RKO (cell line): ENCODE measurements around the gene TTC3.
"Not testable (repeated sequence)": the region's sequence is repeated elsewhere in the genome, so short reads cannot be mapped to it uniquely, and the experiment has no call there.

Experiments used
- DNase-seq: peaks from one replicate; pipeline ENCODE4 v3.0.0-alpha.2; 2016; ENCODE audit warnings: low spot score

The TTC3 gene

DNA sequence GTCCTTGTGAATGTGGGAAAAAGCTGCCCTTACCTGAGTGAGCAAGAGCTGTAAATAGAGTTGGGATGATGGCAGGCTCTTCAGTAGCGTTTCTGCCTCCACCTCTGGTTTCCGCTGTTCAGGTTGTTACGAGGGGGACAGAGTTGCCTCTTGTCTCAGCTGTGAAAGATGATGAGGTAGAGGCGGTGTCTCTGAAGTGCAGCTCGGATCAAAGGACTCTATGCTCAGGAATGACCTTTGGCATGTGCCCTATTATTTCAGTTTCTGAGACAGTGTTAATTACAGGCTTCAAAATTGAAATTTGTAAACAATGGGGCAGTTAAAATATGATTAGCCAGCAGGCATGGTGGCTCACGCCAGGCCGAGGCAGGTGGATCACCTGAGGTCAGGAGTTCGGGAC is 123.8 kb downstream of the TTC3 start:
- DNase-seq, result no peak

DNA sequence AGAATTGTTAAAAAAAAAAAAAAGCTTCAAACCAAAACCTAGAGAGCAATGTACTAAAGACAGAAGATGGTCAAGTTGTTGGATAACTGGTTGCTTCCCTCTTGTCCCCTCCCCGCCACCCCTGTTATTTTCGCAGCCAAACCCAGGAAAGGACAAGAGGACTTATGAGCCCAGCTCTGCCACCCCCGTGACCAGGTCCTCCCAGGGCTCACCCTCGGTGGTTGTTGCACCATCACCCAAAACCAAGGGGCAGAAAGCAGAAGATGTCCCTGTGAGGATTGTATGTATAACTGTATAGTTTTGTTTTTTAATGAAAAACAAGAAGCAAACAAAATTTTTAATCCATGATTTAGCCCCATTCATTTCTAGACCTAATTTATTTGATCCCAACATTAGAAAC is 124.7 kb downstream of the TTC3 start:
- DNase-seq, result no peak

DNA sequence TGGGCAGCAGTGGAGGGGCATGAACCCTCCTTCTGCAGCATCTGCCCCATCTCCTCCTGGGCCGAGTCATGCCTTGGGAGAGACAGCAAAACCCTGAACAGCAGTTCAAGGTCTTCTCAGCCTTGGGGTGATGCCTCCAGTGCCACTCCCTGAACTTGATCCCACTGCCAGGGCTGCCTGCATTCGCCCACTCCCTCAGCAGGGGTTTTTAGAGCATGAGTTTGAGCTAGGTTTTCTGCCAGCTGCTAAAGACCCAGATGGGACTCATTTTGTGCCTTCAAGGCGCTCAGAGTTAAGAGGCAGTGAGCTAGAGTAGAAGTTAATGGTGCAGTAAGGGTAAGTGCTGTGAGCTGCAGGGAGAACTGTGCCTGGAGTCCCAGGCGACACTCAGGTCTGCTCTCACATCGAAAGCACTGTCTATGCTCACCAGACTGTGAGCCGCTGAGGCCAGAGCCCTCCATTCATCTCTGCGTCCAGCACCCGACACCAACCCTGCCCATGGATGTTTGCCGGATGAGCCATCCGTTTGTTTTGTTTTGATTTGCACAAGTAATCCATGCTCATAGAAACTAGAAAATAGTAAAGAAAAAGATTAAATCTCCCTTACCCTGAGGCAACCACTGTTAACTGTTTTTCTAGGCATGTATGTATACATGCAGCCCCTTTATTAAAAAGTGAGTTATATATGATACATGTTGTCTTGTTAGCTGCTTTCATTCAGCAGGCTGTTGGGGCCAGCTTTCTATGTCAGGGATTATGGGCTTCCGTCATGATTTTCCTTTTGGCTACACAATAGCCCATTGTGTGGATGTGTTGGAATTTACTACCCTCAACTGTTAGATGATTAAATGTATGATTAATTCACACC is 126.2 kb downstream of the TTC3 start:
- no peak for DNase-seq

DNA sequence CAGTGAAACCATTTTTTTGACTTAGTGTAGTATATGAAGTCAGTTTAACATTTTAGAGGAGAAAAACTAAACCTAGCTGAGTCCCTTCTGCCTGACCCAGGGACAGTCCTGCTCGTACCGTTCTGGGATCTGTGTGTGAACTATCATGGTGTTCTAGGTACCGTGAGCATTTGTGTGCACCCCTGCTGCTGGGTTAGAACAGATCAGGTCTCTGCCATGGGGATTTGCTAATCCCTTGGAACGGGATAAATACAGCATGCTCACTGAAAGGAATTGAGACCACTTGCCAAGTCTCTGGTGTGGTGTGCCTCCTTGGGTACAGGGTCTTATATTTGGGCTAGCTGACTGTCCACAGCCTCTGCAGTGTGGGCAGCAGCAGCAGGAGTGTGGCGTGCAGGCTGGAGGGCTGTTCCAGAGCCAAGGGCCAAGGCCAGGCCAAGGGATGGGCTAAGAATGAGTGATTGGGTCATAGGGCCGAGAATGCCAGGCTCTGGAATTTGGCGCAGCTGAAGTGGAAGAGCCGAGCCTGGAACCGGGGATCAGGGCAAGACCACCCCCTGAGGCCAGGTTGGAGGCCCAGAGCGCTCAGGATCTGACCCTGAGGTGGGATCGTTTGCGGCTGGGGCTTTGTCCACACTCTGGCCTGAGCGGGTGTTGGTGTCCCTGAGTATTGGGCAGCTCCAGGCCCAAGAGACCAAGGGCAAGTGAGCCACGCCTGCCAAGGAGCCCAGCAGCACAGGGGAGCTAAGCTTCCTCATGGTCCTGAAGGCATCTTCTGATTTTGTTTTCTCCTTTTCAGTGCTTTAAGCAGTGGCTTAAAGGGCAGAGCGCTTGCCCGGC is 127.8 kb downstream of the TTC3 start:
- DNase-seq, result no peak

DNA sequence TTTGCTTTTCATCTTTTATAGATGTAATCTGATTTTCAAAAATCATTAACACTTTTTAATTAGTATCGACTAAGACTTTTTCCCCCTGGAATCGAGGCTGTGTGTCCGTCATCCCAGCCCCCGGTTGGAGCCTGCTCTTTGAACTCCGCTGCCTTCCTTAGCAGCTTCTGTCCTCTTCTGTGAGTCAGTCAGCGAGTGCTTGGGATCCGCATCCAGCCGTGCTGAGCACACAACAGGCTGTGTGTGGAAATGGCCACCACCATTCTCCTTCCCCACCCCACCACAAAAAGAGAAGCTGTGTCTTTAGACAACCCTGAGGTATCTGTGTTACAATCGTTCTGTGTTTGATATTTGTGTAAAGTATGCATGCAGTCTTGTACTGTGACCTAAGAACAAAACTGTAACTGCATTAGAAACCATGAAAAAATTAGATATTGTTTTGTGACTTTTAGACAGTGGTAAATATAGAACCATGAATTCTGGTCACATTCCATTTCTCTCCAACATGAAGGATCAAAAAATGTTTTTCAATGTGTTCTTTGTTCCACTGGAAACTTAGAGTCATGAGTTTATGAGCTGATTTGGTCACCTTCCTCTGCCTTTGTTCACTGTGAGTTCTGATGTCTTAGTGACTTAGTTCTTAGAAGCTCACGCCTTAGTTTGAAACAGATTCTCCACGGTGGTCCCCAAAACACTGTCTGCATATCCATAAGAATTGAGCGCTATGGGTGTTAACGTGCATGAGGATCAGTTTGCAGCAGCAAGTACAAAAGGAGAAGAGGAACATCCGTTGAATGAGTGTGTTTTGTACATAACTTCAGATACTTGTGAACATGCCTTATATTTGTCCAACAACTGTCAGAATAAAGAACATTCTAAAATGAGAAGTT is 129.4 kb downstream of the TTC3 start:
- DNase-seq, result no peak

DNA sequence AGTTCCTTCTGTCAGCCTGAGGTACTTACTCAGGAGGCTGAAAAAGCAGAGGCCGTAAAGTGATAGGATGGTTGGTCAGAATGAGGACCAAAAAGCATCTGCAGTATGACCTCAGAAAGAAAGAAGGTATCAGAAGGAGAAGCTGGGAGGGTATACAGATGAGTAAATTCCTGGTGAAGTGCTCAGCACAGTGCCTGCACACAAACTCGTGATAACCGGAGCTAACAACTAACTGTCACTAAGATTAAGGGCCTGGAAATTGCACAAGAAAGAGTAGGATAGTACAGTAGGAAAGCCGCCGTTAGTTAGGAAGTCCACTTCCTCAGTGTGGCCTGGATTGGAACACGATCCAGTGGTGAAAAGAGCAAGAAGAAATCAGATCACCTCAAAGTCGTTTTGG is 131.5 kb downstream of the TTC3 start:
- no peak for DNase-seq

DNA sequence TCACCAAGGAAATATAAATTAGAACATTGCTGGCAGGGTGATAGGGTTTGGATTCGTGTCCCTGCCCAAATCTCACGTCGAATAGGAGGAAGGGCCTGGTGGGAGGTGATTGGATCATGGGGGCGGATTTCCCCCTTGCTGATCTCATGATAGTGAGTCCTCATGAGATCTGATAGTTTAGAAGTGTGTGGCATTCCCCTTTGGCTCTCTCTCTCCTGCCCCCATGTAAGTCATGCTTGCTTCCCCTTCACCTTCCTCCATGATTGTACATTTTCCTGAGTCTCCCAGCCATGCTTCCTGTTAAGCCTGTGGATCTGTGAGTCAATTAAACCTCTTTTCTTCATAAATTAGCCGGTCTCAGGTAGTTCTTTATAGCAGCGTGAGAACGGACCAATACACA is 133.4 kb downstream of the TTC3 start:
- DNase-seq, result no peak

DNA sequence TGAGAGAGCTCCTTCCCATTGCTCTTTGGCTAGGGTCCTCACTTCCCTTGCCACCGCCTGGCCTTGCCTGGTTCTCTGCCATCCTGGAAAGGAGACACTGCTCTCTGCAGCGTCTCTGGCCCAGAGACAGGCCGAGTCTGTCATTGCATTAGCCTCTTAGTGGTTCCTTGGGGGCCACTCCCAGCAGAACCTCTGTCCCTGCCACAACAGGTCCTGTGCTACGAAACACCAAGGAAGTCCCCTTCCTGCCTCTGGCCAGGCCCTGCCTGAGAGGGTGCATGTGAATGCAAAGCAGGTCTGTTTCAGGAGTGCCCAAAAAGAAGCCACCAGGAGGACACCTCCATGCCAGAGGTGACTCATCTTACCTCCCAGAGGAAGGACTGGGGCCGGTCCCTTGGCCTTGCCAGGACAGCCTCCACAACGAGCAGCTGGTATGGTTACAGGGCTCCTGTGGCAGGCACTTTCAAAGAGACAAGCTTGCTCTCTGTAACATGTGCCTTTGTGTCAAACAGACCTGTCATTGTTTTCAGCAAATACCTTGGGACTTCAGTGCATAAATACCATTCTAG is 134.5 kb downstream of the TTC3 start:
- DNase-seq, result no peak

DNA sequence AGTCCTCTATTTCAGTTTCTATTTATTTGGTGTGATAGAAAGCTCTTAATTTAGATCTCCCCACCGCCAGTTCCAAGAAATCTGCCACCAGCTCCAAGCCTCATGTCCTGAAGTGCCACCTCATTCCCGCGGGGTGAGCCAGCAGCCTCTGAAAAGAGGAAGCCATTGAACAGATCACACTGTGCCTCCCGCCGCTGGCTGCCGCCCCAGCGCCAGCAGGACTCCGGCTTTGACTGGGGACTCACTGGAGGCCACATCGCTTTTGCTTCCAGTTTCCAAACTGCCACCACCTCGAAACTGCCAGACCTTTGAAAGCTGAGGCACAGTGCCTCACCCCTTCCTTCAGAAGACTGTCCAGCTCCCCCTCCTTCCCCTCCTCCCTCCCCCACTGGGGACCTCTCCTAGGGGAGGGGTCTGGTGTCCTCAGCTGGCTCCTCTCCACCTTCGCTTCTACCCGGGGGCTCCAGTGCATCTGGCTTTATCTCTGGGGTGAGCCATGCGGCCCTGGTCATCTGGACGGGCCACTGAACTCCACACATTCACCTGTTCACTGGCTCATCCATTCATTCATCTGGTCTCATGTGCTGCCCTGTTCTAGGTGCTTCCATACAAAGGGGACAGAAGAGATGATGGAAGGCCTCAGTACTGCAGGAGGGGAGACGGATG is 135.1 kb downstream of the TTC3 start:
- no peak for DNase-seq

DNA sequence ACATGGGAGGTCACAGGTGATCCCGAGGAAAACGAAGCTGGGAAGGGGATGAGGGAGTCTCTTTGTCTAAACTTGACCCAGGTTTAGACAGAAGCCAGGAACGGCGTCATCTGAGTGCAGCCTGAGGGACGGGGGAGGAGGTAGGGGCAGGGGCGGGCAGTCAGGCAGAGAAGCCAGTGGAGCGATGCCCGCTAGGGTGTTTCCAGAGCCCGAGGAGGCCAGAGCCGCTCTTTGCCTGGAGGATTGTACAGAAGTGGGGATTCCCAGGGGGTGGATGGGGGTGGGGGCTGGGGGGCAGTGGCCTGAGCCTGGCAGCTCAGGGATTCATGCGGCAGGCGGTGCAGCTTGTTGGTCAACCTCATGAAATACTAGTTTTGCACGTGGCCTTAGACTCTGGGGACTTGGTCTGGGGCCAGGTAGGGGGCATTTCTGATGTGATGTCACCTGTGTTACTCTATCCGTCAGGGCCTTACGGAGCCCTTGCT is 135.7 kb downstream of the TTC3 start:
- DNase-seq, result no peak

DNA sequence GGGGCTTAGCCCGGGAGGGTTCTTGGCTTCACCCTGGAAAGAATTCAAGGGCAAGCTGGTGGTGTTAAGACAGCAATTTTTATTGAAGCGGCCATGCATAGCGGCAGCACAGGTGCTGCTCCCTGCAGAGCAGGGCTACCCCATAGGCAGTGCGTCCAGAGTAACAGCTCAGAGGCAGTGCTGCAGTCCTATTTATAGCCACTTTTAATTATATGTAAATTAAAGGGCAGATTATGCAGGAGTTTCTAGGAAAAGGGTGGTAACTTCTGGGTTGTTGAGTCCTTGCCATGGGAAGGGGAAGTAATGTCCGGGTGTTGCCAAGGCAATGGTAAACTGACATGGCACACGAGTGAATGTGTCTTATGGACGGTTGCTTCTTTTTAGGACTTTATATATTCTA is 137.1 kb downstream of the TTC3 start:
- DNase-seq, result no peak

DNA sequence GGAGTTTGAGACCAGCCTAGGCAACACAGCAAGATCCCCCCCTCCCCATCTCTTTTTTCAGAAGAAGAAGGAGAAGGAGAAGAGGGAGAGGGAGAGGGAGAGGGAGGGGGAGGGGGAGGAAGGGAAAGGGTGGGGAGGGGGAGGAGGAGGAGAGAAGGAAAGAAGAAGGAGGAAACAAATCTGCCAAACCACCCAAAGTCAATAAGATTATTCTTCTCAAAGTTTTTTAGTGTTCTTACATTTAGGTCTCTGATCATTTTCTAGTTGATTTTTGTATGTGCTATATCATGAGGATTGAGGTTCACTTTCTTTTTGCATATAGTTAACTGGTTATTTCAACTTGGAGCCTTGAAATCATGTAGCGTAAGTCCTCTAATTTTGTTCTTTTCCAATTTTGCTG is 137.7 kb downstream of the TTC3 start:
- DNase-seq, result no peak

DNA sequence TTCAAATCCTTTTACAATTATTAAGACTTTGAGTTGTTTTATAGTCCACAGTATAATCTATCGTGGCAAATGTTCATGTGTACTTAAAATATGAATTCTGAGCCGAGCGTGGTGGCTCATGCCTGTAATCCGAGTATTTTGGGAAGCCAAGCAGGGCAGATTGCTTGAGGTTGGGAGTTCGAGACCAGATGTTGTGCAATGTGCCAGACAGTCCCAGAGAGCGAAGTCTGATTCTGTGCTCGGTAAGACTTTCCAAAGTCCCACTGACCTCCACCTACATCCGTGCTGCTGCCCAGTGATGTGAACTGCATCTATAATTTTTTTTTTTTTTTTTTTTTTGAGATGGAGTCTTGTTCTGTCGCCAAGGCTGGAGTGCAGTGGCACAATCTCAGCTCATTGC is 141.9 kb downstream of the TTC3 start:
- DNase-seq, result no peak

DNA sequence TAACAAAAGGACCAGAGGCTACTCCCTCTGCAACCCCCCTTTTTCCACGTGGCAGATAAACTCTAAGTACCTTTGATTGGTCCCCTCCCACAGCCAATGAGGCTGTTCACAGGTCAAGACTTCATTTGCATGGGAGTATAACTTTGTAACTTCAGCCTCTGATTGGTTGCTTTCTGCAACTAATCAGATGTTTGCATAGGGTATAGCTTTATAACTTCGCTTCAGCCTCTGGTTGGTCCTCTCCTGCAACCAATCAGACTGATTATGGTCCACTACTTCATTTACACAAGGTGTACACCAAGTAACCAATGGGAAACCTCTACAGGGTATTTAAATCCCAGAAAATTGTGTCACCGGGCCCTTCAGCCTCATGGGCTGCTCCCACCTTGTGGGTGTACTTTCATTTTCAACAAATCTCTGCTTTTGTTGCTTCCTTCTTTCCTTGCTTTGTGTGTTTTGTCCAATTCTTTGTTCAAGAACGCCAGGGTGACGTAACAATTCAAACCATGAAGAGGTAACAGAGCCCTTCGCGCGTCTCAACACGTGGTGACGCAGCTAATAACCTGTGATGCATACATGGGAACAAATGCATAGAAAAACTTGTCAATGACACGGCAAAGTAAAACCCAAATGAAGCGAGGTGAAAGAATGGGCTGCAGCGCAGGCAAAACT is 146.8 kb downstream of the TTC3 start:
- no peak for DNase-seq

DNA sequence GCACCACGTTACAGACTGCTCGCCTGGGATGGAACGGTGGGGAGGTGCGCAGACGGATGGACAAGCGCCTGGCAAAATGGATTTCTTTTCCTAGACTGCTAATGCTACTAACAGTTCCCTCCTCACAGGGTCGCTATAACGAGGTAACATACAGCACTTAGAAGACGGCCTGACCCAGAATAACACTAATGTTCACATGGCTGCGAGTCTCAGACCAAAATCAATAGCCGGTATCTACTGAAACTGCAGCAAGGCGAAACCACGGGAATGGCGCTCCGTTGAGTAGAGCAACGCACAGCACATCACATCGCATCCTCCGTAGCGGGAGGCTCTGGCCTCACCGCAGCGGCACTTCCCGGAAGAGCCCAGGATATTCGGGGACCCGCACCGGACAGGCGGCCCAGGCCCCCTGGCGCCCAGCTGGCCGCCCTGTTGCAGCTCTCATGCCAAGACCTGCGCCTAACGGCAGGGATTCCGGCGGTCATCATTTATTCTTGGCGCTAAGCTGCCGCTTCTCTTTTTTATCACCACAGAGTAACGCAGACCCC is 147.5 kb downstream of the TTC3 start:
- DNase-seq, result no peak

DNA sequence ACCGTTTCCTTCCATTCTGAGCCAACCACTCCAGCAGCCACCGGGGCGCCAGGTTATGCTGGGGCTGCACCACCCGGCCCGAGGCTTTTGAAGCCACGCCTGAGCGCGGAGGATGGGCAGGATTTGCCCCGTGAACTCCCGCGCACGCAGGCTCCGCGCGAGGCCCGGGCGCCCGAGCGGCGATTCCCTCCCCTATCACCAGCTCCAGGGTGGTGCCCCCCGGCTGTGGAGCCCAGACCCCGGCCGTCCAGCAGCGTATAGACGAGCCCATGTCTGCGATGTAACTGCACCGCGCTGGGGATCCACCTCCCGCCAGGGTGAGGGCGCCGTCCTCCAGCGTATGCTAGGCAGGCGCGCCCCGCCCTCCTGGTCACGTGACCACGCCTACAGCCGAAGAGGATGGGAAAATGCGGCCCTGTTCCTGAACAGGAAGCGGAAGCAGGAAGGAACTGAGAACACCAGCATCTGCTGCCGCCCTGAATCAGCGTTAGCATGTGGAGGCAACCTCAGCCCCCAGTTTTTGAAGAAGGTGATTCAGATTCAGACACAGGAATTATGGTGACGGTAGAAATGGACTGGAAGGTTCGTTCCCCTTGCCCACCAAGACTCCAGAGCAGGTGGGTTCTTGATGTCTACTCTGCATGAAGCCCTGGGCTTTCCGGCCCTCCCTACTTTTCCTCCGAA is 148.1 kb downstream of the TTC3 start:
- no peak for DNase-seq

DNA sequence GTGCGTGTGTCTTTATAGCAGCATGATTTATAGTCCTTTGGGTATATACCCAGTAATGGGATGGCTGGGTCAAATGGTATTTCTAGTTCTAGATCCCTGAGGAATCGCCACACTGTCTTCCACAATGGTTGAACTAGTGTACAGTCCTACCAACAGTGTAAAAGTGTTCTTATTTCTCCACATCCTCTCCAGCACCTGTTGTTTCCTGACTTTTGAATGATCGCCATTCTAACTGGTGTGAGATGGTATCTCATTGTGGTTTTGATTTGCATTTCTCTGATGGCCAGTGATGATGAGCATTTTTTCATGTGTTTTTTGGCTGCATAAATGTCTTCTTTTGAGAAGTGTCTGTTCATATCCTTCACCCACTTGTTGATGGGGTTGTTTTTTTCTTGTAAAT is 149.2 kb downstream of the TTC3 start:
- DNase-seq, result not testable (repeated sequence)

DNA sequence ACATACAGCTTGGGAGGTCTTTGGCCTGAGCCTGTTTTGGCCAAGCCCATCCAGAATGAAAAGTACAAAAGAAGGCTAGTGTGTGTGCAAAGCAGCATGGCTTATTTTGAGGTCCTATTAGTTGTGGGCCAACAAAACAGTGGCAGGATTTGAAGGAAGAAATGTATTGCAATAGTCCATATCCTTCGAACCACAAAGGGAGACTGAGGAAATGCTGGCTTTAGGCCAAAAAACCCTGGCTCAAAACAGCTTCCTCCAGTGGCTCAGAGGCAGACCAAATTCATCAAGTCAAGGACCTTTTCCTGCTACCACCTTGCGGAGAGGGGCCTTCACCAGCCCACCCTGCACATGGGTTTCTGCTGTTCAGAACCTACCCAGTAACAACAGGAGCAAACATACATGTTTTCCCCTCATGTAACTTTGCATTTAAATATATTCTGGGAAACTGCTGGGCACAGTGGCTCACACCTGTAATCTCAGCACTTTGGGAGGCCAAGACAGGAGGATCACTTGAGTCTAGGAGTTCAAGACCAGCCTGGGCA is 150.8 kb downstream of the TTC3 start:
- DNase-seq, result no peak
